Breast epithelium (tissue), 4 donors: ENCODE data around the gene TSPAN32. TPM values are rescaled to one million over a fixed set of nuclear protein-coding genes. Genes with fewer than 3 reads are reported as not detected.

ENCODE experiments used
- DNase-seq, 2 donors: peaks; one replicate each; pipeline ENCODE4 v3.0.0-alpha.2; 2019; ENCODE audit warnings: low spot score in 2 of 2
- H3K27ac ChIP-seq, 2 donors: fragments of 200-600 bp; sonication (generic) in 1 of 2; one replicate each; pipeline ENCODE4 v1.5.1; 2016 to 2019; ENCODE audit warnings: mild to moderate bottlenecking in 1 of 2
- H3K27me3 ChIP-seq, 2 donors: fragments of 200-600 bp; sonication (generic) in 1 of 2; one replicate each; pipeline versions ENCODE4 v1.5.1 to v1.6.0; 2017 to 2019; ENCODE audit warnings: control low read depth in 1 of 2, mild to moderate bottlenecking in 1 of 2
- H3K36me3 ChIP-seq: fragments of 200-600 bp; one replicate; pipeline ENCODE4 v1.5.1; 2019
- H3K4me1 ChIP-seq, 2 donors: fragments of 200-600 bp; sonication (generic); one replicate each; pipeline ENCODE4 v1.5.1; 2016 to 2019; ENCODE audit warnings: control low read depth in 1 of 2
- H3K4me3 ChIP-seq, 3 donors: fragments of 200-600 bp; sonication (generic); 1 replicate in 2 of 3; 2 replicates in 1 of 3; pipeline ENCODE4 v1.5.1; 2016 to 2019; ENCODE audit warnings: mild to moderate bottlenecking in 3 of 3, moderate library complexity in 2 of 3
- H3K9me3 ChIP-seq, 2 donors: fragments of 200-600 bp; sonication (generic) in 1 of 2; one replicate each; pipeline ENCODE4 v1.5.1; 2016 to 2019; ENCODE audit warnings: control low read depth in 1 of 2
- CTCF ChIP-seq, 3 donors: fragments of 450-650 bp; IDR thresholded peaks; one replicate each; pipeline ENCODE4 v1.5.1; 2016 to 2017; ENCODE audit warnings: antibody characterized with exemption in 3 of 3, mild to moderate bottlenecking in 3 of 3, moderate library complexity in 3 of 3
- POLR2A ChIP-seq: fragments of 450-650 bp; IDR thresholded peaks from one replicate; pipeline ENCODE4 v1.6.1; 2016; ENCODE audit warnings: antibody characterized with exemption, mild to moderate bottlenecking, moderate library complexity
- POLR2AphosphoS5 ChIP-seq, 3 donors: sonication (generic); formaldehyde crosslinking; IDR thresholded peaks; one replicate each; pipeline ENCODE4 v1.6.1; 2017; ENCODE audit warnings: antibody characterized with exemption in 3 of 3
- intact Hi-C: fragments of 100-400 bp; cut with DNase I; formaldehyde crosslinking; loops from one replicate; pipeline ENCODE4 v1.15.1; 2023; ENCODE audit warnings: low total_unique reads
- total RNA-seq, 3 donors: library from RNA; depleted of rRNA; stranded (reverse); fragments of >200 nt; gene quantifications; one replicate each; pipeline ENCODE4 v1.1.0, GENCODE V29; 2016

Gene TSPAN32
- total RNA-seq, 3 donors from 2014 or later = 0.33 to 2.4 (median 1.0) TPM

- TF ChIP-seq POLR2A (no peak), CTCF (IDR thresholded peaks at IDR 0.05) (no peak), POLR2AphosphoS5 (IDR thresholded peaks at IDR 0.05) (no peak)
- H3K36me3 ChIP-seq = no peaks in the 10 kb centered on the region
- no peaks in the 10 kb centered on the region for H3K4me1 ChIP-seq
- DNase-seq = no peak
- H3K9me3 ChIP-seq = no peaks in the 10 kb centered on the region
- H3K27ac ChIP-seq = no peak overlapping the region
- intact Hi-C loops = no loop called here
- H3K4me3 ChIP-seq = no peak overlapping the region
- no peaks in the 10 kb centered on the region for H3K27me3 ChIP-seq
These were observed 12.0 kb upstream of the TSPAN32 start for GRCh38 chr11:2289859-2290258.

GRCh38 chr11:2290351-2290841, 11.4 kb upstream of the TSPAN32 start:
- no peaks in the 10 kb centered on the region for H3K9me3 ChIP-seq
- peak in 1 of 2 donors; percentile 44 for DNase-seq
- H3K36me3 ChIP-seq = no peaks in the 10 kb centered on the region
- no peak overlapping the region for H3K27ac ChIP-seq
- intact Hi-C loops = no loop called here
- H3K4me3 ChIP-seq = no peak overlapping the region
- TF ChIP-seq CTCF (IDR thresholded peaks at IDR 0.05) (no peak), POLR2AphosphoS5 (IDR thresholded peaks at IDR 0.05) (no peak), POLR2A (no peak)
- H3K4me1 ChIP-seq = no peaks in the 10 kb centered on the region
- no peaks in the 10 kb centered on the region for H3K27me3 ChIP-seq

GRCh38 chr11:2293531-2293971, 8.3 kb upstream of the TSPAN32 start:
- TF ChIP-seq POLR2A = no peak
- no peak for TF ChIP-seq CTCF (IDR thresholded peaks at IDR 0.05)
- TF ChIP-seq POLR2AphosphoS5 (IDR thresholded peaks at IDR 0.05) = no peak
- no peak overlapping the region for H3K4me3 ChIP-seq
- H3K27ac ChIP-seq = no peak overlapping the region
- intact Hi-C loops = no loop called here
- H3K27me3 ChIP-seq = no peaks in the 10 kb centered on the region
- H3K9me3 ChIP-seq = no peaks in the 10 kb centered on the region
- no peaks in the 10 kb centered on the region for H3K4me1 ChIP-seq
- H3K36me3 ChIP-seq = no peaks in the 10 kb centered on the region
- DNase-seq = peak in 1 of 2 donors; percentile 34

- H3K27ac ChIP-seq = no peak overlapping the region
These were observed 7.6 kb upstream of the TSPAN32 start for GRCh38 chr11:2293984-2294925.

More at GRCh38 chr11:2293984-2294925, 7.6 kb upstream of the TSPAN32 start:
- TF ChIP-seq POLR2A (no peak), POLR2AphosphoS5 (IDR thresholded peaks at IDR 0.05) (no peak), CTCF (IDR thresholded peaks at IDR 0.05) (no peak)
- no peak for DNase-seq
- H3K4me1 ChIP-seq = no peaks in the 10 kb centered on the region
- no peak overlapping the region for H3K4me3 ChIP-seq
- H3K9me3 ChIP-seq = no peaks in the 10 kb centered on the region
- H3K36me3 ChIP-seq = no peaks in the 10 kb centered on the region
- H3K27me3 ChIP-seq = no peaks in the 10 kb centered on the region
- intact Hi-C loops = no loop called here
